HCT116 (cell line): ENCODE results near the gene PCSK6. TPM values are rescaled to one million over a fixed set of nuclear protein-coding genes. Genes with fewer than 3 reads are reported as not detected.

ENCODE experiments used
- ATAC-seq: fragments of 200-7000 bp; cut with Tn5 transposase; 2 replicates; pipeline ENCODE4 v1.9.1; 2020; ENCODE audit warnings: mild to moderate bottlenecking, moderate library complexity
- BruUV-seq: library from RNA; stranded (reverse); fragments of 400-500 nt; replicated peaks from 2 replicates; lab custom pipeline; 2021; lab: Mats Ljungman, UMichigan
- CTCF ChIA-PET: fragments of 300-600 bp; sonication (Branson Sonifier 250); formaldehyde crosslinking; loops from one replicate; lab custom pipeline; 2021; ENCODE audit warnings: antibody characterized with exemption; lab: Charles Lee
- POLR2A ChIA-PET: fragments of 300-600, 350-600 bp; sonication (Branson Sonifier 250); formaldehyde crosslinking; loops from one replicate; lab custom pipeline; 2021; ENCODE audit warnings: antibody characterized with exemption; lab: Charles Lee
- RAD21 ChIA-PET, 2 experiments: fragments of 300-600 bp; sonication (Branson Sonifier 250); formaldehyde crosslinking; loops; one replicate each; lab custom pipeline; 2023; ENCODE audit warnings: low total read pairs in 2 of 2; ENCODE audit not compliant: uncharacterized antibody in 2 of 2, unreplicated experiment in 2 of 2, low non-redundant PET in 1 of 2; lab: Charles Lee
- DNase-seq: peaks from one replicate; pipeline ENCODE4 v3.0.0-alpha.2; 2010; ENCODE audit warnings: low read depth, low spot score
- H2AFZ ChIP-seq: fragments of 200-600 bp; shearing (Covaris generic), sonication (generic); 2 replicates; pipeline ENCODE4 v1.6.1; 2017; ENCODE audit warnings: low read depth, mixed run types, mixed read lengths, antibody characterized with exemption, low read length; ENCODE audit not compliant: poor library complexity, severe bottlenecking
- H3K27ac ChIP-seq: 2 replicates; pipeline ENCODE4 v1.5.1; 2012; ENCODE audit warnings: low read depth, low read length
- H3K27me3 ChIP-seq: fragments of 200-600 bp; sonication (generic); 2 replicates; pipeline ENCODE4 v1.6.1; 2016; ENCODE audit warnings: mixed run types, low read length, mixed read lengths; ENCODE audit not compliant: insufficient read depth
- H3K36me3 ChIP-seq, 2 experiments: fragments of 200-500 bp in 1 of 2; fragments of 200-600 bp in 1 of 2; sonication (Bioruptor generic) in 1 of 2; sonication (generic) in 1 of 2; 2 replicates each; pipeline versions ENCODE4 v1.5.1 to v1.6.1; 2014 to 2016; ENCODE audit warnings: low read length in 2 of 2, inconsistent platforms in 1 of 2, mixed read lengths in 1 of 2, mixed run types in 1 of 2; ENCODE audit not compliant: insufficient read depth in 2 of 2, control insufficient read depth in 1 of 2
- H3K4me1 ChIP-seq, 2 experiments: fragments of 200-600 bp in 1 of 2; sonication (generic) in 1 of 2; 2 replicates each; pipeline versions ENCODE4 v1.5.1 to v1.6.1; 2012 to 2017; ENCODE audit warnings: low read length in 2 of 2, inconsistent platforms in 1 of 2, mild to moderate bottlenecking in 1 of 2, mixed read lengths in 1 of 2, mixed run types in 1 of 2, moderate library complexity in 1 of 2; ENCODE audit not compliant: insufficient read depth in 2 of 2, control insufficient read depth in 1 of 2
- H3K4me2 ChIP-seq: fragments of 200-600 bp; sonication (generic); 2 replicates; pipeline ENCODE4 v1.6.1; 2017; ENCODE audit warnings: mixed run types, low read length, mixed read lengths
- H3K4me3 ChIP-seq, 2 experiments: fragments of 200-600 bp in 1 of 2; sonication (generic) in 1 of 2; replicated peaks in 1 of 2; 2 replicates each; pipeline ENCODE4 v1.5.1; 2011 to 2016; ENCODE audit warnings: low read length in 2 of 2, control low read depth in 1 of 2, low read depth in 1 of 2, mild to moderate bottlenecking in 1 of 2, mixed read lengths in 1 of 2, mixed run types in 1 of 2
- H3K79me2 ChIP-seq: fragments of 200-600 bp; sonication (generic); 2 replicates; pipeline ENCODE4 v1.6.1; 2017; ENCODE audit warnings: mild to moderate bottlenecking, mixed run types, low read length, moderate library complexity, mixed read lengths; ENCODE audit not compliant: insufficient read depth
- H3K9ac ChIP-seq: fragments of 200-600 bp; sonication (generic); 2 replicates; pipeline ENCODE4 v1.6.1; 2016; ENCODE audit warnings: low read length, mixed read lengths
- H3K9me2 ChIP-seq: fragments of 200-600 bp; sonication (generic), shearing (Covaris generic); 2 replicates; pipeline ENCODE4 v1.6.1; 2017; ENCODE audit warnings: mixed run types, mild to moderate bottlenecking, moderate library complexity; ENCODE audit not compliant: insufficient read depth
- H3K9me3 ChIP-seq, 2 experiments: fragments of 200-500 bp in 1 of 2; fragments of 200-600 bp in 1 of 2; sonication (Bioruptor generic) in 1 of 2; sonication (generic) in 1 of 2; 2 replicates each; pipeline ENCODE4 v1.6.1; 2014 to 2017; ENCODE audit warnings: low read length in 2 of 2, mixed read lengths in 2 of 2, inconsistent platforms in 1 of 2, low read depth in 1 of 2, mild to moderate bottlenecking in 1 of 2, mixed run types in 1 of 2, moderate library complexity in 1 of 2; ENCODE audit not compliant: control insufficient read depth in 1 of 2, insufficient read depth in 1 of 2
- H4K20me1 ChIP-seq: fragments of 200-600 bp; sonication (generic), shearing (Covaris generic); 2 replicates; pipeline ENCODE4 v1.6.1; 2017; ENCODE audit warnings: mixed run types, mild to moderate bottlenecking, moderate library complexity; ENCODE audit not compliant: insufficient read depth
- CBX3 ChIP-seq: IDR thresholded peaks from 2 replicates; pipeline ENCODE4 v1.6.1; 2012; ENCODE audit warnings: low read depth
- CEBPB ChIP-seq: IDR thresholded peaks from 2 replicates; pipeline ENCODE4 v1.6.1; 2012; ENCODE audit warnings: low read depth
- CTCF ChIP-seq, 3 experiments: fragments of 200-600 bp in 1 of 3; sonication (generic) in 1 of 3; IDR thresholded peaks in 2 of 3; conservative IDR thresholded peaks in 1 of 3; 2 replicates each; pipeline ENCODE4 v1.5.1; 2012 to 2017; ENCODE audit warnings: low read depth in 2 of 3, low read length in 2 of 3, antibody characterized with exemption in 1 of 3, borderline replicate concordance in 1 of 3, control low read depth in 1 of 3, mild to moderate bottlenecking in 1 of 3, mixed read lengths in 1 of 3, mixed run types in 1 of 3, moderate library complexity in 1 of 3; ENCODE audit not compliant: insufficient read depth in 1 of 3
- EGR1 ChIP-seq: IDR thresholded peaks from 2 replicates; pipeline ENCODE4 v1.6.1; 2012; ENCODE audit warnings: low read depth
- ELF1 ChIP-seq: IDR thresholded peaks from 2 replicates; pipeline ENCODE4 v1.6.1; 2012; ENCODE audit warnings: low read depth, borderline replicate concordance
- EZH2 ChIP-seq: fragments of 200-600 bp; sonication (generic); IDR thresholded peaks from 2 replicates; pipeline ENCODE4 v1.6.1; 2017; ENCODE audit warnings: antibody characterized with exemption, mixed run types
- FOSL1 ChIP-seq: IDR thresholded peaks from 2 replicates; pipeline ENCODE4 v1.6.1; 2012; ENCODE audit warnings: low read depth
- POLR2A ChIP-seq: IDR thresholded peaks from 2 replicates; pipeline ENCODE4 v1.7.0; 2011; ENCODE audit warnings: borderline replicate concordance; ENCODE audit not compliant: insufficient read depth, insufficient read length; ENCODE audit errors: extremely low read depth
- POLR2AphosphoS5 ChIP-seq: IDR thresholded peaks from 2 replicates; pipeline ENCODE4 v1.6.1; 2011; ENCODE audit warnings: mild to moderate bottlenecking, low read depth, low read length, moderate library complexity
- REST ChIP-seq: IDR thresholded peaks from 2 replicates; pipeline ENCODE4 v1.6.1; 2012; ENCODE audit warnings: low read depth
- SIN3A ChIP-seq: IDR thresholded peaks from 2 replicates; pipeline ENCODE4 v1.6.1; 2012; ENCODE audit warnings: low read depth
- SP1 ChIP-seq: IDR thresholded peaks from 2 replicates; pipeline ENCODE4 v1.6.1; 2012; ENCODE audit warnings: low read depth
- SRF ChIP-seq: IDR thresholded peaks from 2 replicates; pipeline ENCODE4 v1.6.1; 2012; ENCODE audit warnings: low read depth
- TCF7L2 ChIP-seq: IDR thresholded peaks from 2 replicates; pipeline ENCODE4 v1.7.0; 2011; ENCODE audit warnings: borderline replicate concordance, inconsistent platforms; ENCODE audit not compliant: insufficient read depth, insufficient read length; ENCODE audit errors: extremely low read depth
- ZFX ChIP-seq: fragments of 450-650 bp; IDR thresholded peaks from 2 replicates; pipeline ENCODE4 v1.6.1; 2017
- ZNF274 ChIP-seq: fragments of 200-500 bp; sonication (Bioruptor generic); IDR thresholded peaks from 2 replicates; pipeline ENCODE4 v1.6.1; 2014; ENCODE audit warnings: mild to moderate bottlenecking, low read depth, low read length, inconsistent platforms
- intact Hi-C: fragments of 100-400 bp; cut with micrococcal nuclease; formaldehyde crosslinking; loops from 2 replicates; pipeline ENCODE4 v1.10.0; 2022
- total RNA-seq: library from RNA; stranded (reverse); gene quantifications from one replicate; pipeline ENCODE4 v1.2.1, GENCODE V29; 2021; ENCODE audit not compliant: unreplicated experiment
- TF ChIP-seq, protein P1 (sequence below): IDR thresholded peaks from 2 replicates; pipeline ENCODE4 v1.6.1; 2012
- TF ChIP-seq, protein P2 (sequence below): IDR thresholded peaks from 2 replicates; pipeline ENCODE4 v1.6.1; 2012

PCSK6 gene
- total RNA-seq, 1 experiment from 2014 or later, result 13.5 TPM

DNA sequence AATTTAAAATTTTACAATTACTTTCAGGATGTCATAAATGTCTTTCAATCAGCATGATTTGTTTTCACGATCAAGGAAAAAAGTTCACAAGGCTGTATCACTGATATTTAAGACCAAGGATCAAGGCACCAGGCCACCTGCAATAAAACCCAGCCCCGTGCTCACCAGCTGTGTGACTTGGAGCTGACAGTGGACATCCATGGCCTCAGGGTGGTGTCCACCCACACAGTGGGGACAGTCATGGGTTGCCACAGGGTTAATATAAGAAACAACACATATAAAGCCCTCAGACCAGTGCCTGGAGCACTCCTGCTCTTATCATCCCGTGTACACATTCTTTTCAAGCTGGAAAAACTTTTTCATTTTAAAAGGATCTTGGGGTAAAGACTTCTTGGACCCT lies 56.5 kb downstream of the PCSK6 start:
- POLR2A ChIA-PET, result no interaction called here
- ATAC-seq, result no peak
- CTCF ChIA-PET, result no interaction called here

More for the DNA sequence above, 56.5 kb downstream of the PCSK6 start:
- H3K9me2 ChIP-seq, result no peaks in the 10 kb centered on the region
- H4K20me1 ChIP-seq, result no peaks in the 10 kb centered on the region
- RAD21 ChIA-PET, result no interaction called here
- no peak overlapping the region for H3K4me3 ChIP-seq
- H3K9me3 ChIP-seq, result no peaks in the 10 kb centered on the region
- H3K4me1 ChIP-seq, result no peaks in the 10 kb centered on the region
- H3K79me2 ChIP-seq, result no peaks in the 10 kb centered on the region
- H3K27me3 ChIP-seq, result no peaks in the 10 kb centered on the region
- no TSS peak for BruUV-seq
- DNase-seq, result no peak
- H3K4me2 ChIP-seq, result no peak overlapping the region
- H3K27ac ChIP-seq, result no peak overlapping the region
- intact Hi-C loops, result no loop called here
- no peak overlapping the region for H2AFZ ChIP-seq
- no peaks in the 10 kb centered on the region for H3K36me3 ChIP-seq
- TF ChIP-seq REST (no peak), POLR2AphosphoS5 (no peak), CTCF (IDR thresholded peaks at IDR 0.05 in 2 of 3, conservative IDR thresholded peaks at IDR 0.05 in 1 of 3; ENCODE audit: borderline replicate concordance in 1 of 3, insufficient read depth in 1 of 3, low read depth in 2 of 3, low read length in 2 of 3) (no peak), CBX3 (no peak), POLR2A (no peak), TCF7L2 (no peak), FOSL1 (no peak), ELF1 (no peak), SRF (no peak), ZNF274 (no peak), SP1 (no peak), ZFX (no peak), EGR1 (no peak), SIN3A (no peak), CEBPB (no peak), EZH2 (no peak)
- TF ChIP-seq, protein P1, sequence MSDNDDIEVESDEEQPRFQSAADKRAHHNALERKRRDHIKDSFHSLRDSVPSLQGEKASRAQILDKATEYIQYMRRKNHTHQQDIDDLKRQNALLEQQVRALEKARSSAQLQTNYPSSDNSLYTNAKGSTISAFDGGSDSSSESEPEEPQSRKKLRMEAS, result no peak
- TF ChIP-seq, protein P2, sequence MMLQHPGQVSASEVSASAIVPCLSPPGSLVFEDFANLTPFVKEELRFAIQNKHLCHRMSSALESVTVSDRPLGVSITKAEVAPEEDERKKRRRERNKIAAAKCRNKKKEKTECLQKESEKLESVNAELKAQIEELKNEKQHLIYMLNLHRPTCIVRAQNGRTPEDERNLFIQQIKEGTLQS, result no peak
- no peak overlapping the region for H3K9ac ChIP-seq
